HEK293 (cell line): ENCODE measurements around the gene TMEM179B.
A peak's percentile ranks its signal among the peaks of the same experiment; 100 is the strongest.

Experiments used
- GLI4 ChIP-seq: fragments of 450-650 bp; formaldehyde crosslinking; IDR thresholded peaks from 2 replicates; pipeline ENCODE4 v1.5.1; 2016; ENCODE audit warnings: missing biosample characterization, missing genetic modification characterization
- HOXA7 ChIP-seq: sonication (generic); formaldehyde crosslinking; IDR thresholded peaks from 2 replicates; pipeline ENCODE4 v1.8.1; 2022; ENCODE audit warnings: missing genetic modification reagents, borderline replicate concordance
- PBX3 ChIP-seq: sonication (generic); formaldehyde crosslinking; IDR thresholded peaks from 2 replicates; pipeline ENCODE4 v1.8.1; 2022; ENCODE audit warnings: mild to moderate bottlenecking, moderate library complexity, missing genetic modification reagents
- SP3 ChIP-seq: fragments of 450-650 bp; formaldehyde crosslinking; IDR thresholded peaks from 2 replicates; pipeline ENCODE4 v1.5.1; 2016; ENCODE audit warnings: missing biosample characterization, missing genetic modification characterization
- YY2 ChIP-seq: fragments of 450-650 bp; formaldehyde crosslinking; IDR thresholded peaks from 2 replicates; pipeline ENCODE4 v1.5.1; 2016; ENCODE audit warnings: missing biosample characterization, missing genetic modification characterization
- ZBTB17 ChIP-seq: fragments of 450-650 bp; formaldehyde crosslinking; IDR thresholded peaks from 2 replicates; pipeline ENCODE4 v1.5.1; 2016; ENCODE audit warnings: missing biosample characterization, missing genetic modification characterization
- ZBTB48 ChIP-seq: fragments of 450-650 bp; formaldehyde crosslinking; IDR thresholded peaks from 2 replicates; pipeline ENCODE4 v1.5.1; 2016; ENCODE audit warnings: missing biosample characterization, missing genetic modification characterization
- ZEB2 ChIP-seq: fragments of 450-650 bp; formaldehyde crosslinking; IDR thresholded peaks from 2 replicates; pipeline ENCODE4 v1.5.1; 2016; ENCODE audit warnings: missing biosample characterization, missing genetic modification characterization
- ZFP69B ChIP-seq: fragments of 450-650 bp; formaldehyde crosslinking; IDR thresholded peaks from 2 replicates; pipeline ENCODE4 v1.5.1; 2016; ENCODE audit warnings: missing biosample characterization, missing genetic modification characterization
- ZNF148 ChIP-seq: fragments of 450-650 bp; formaldehyde crosslinking; IDR thresholded peaks from 2 replicates; pipeline ENCODE4 v1.5.0; 2017; ENCODE audit warnings: missing biosample characterization, missing genetic modification characterization, borderline replicate concordance
- ZNF248 ChIP-seq: fragments of 450-650 bp; formaldehyde crosslinking; IDR thresholded peaks from 2 replicates; pipeline ENCODE4 v1.5.1; 2017; ENCODE audit warnings: missing biosample characterization, missing genetic modification characterization
- ZNF341 ChIP-seq: fragments of 450-650 bp; formaldehyde crosslinking; IDR thresholded peaks from 2 replicates; pipeline ENCODE4; 2016; ENCODE audit warnings: low read depth, missing biosample characterization, missing genetic modification characterization
- ZNF398 ChIP-seq: fragments of 450-650 bp; formaldehyde crosslinking; IDR thresholded peaks from 2 replicates; pipeline ENCODE4 v1.5.1; 2017; ENCODE audit warnings: missing biosample characterization, missing genetic modification characterization
- ZNF48 ChIP-seq: fragments of 450-650 bp; formaldehyde crosslinking; IDR thresholded peaks from 2 replicates; pipeline ENCODE4 v1.5.1; 2016; ENCODE audit warnings: missing biosample characterization, missing genetic modification characterization
- ZNF510 ChIP-seq: fragments of 450-650 bp; formaldehyde crosslinking; IDR thresholded peaks from 2 replicates; pipeline ENCODE4 v1.5.1; 2018; ENCODE audit warnings: mild to moderate bottlenecking, missing genetic modification characterization, missing biosample characterization; ENCODE audit not compliant: insufficient replicate concordance
- ZNF521 ChIP-seq: fragments of 450-650 bp; formaldehyde crosslinking; IDR thresholded peaks from 2 replicates; pipeline ENCODE4 v1.5.1; 2017; ENCODE audit warnings: missing biosample characterization, mild to moderate bottlenecking, missing genetic modification characterization
- ZNF596 ChIP-seq: fragments of 450-650 bp; IDR thresholded peaks from 2 replicates; pipeline ENCODE4 v1.5.0; 2018; ENCODE audit warnings: missing biosample characterization, mild to moderate bottlenecking, missing genetic modification characterization, moderate library complexity
- ZNF664 ChIP-seq: fragments of 450-650 bp; formaldehyde crosslinking; IDR thresholded peaks from 2 replicates; pipeline ENCODE4 v1.5.1; 2016; ENCODE audit warnings: missing biosample characterization, missing genetic modification characterization
- ZNF747 ChIP-seq: fragments of 450-650 bp; formaldehyde crosslinking; IDR thresholded peaks from 2 replicates; pipeline ENCODE4 v1.5.1; 2016; ENCODE audit warnings: missing biosample characterization, missing genetic modification characterization
- ZNF837 ChIP-seq: fragments of 450-650 bp; formaldehyde crosslinking; IDR thresholded peaks from 2 replicates; pipeline ENCODE4 v1.5.1; 2016; ENCODE audit warnings: missing biosample characterization, missing genetic modification characterization
- ZSCAN18 ChIP-seq: fragments of 450-650 bp; formaldehyde crosslinking; IDR thresholded peaks from 2 replicates; pipeline ENCODE4 v1.5.1; 2016; ENCODE audit warnings: missing biosample characterization, missing genetic modification characterization
- TF ChIP-seq, protein P1 (sequence below): fragments of 450-650 bp; formaldehyde crosslinking; IDR thresholded peaks from 2 replicates; pipeline ENCODE4 v1.5.1; 2016; ENCODE audit warnings: missing biosample characterization, missing genetic modification characterization
- TF ChIP-seq, protein P2 (sequence below): fragments of 450-650 bp; formaldehyde crosslinking; IDR thresholded peaks from 2 replicates; pipeline ENCODE4 v1.5.1; 2016; ENCODE audit warnings: missing biosample characterization, missing genetic modification characterization
- TF ChIP-seq, protein P3 (sequence below): fragments of 450-650 bp; formaldehyde crosslinking; IDR thresholded peaks from 2 replicates; pipeline ENCODE4 v1.5.1; 2016; ENCODE audit warnings: missing biosample characterization, missing genetic modification characterization
- TF ChIP-seq, protein P4 (sequence below): fragments of 450-650 bp; IDR thresholded peaks from 2 replicates; pipeline ENCODE4 v1.5.1; 2018; ENCODE audit warnings: missing biosample characterization, missing genetic modification characterization

TMEM179B gene

DNA sequence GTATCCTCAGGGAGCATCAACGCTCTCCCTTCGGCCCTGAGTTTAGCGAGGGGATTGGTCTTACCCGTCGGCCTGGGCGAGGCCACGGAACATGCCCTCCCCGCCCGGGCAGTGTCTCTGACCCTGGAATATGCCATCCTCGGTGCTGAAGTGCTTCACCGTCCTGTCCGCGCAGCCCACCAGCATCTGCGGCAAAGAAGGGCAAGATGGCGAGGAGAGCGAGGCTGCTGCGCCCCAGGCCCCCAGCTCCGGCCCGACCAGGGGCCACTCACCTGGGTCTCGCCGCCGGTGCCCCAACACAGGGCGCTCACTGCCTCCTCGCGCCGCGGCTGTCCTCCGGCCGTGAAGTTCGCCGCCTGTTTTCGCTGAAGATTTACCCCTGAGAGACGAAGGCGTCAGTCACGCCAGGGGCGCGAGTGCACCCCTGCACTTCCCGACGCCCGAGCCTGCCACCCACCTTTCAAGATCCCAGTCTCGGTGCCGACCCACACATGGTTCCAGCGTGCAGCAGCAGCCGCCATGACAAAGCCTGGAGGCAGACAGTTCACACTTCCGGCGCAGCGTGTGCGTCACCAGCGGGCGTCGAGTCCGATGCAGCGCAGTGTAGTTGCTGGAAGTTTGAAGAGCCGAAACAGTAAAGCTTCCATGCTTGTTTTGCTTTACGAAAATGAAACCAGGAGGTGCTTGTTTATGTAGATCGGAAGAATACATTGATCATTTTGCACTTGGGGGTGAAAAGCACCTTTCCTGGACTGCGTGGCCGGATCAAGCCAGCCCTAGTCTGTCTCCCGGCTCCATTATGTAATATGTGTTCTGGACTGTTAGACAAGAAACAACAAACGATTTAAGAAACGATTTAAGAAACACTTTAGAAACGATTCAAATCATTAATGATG lies 52.1 kb downstream of the TMEM179B start, which contains the start of gene WDR74 (continued):
- TF ChIP-seq, protein P1, sequence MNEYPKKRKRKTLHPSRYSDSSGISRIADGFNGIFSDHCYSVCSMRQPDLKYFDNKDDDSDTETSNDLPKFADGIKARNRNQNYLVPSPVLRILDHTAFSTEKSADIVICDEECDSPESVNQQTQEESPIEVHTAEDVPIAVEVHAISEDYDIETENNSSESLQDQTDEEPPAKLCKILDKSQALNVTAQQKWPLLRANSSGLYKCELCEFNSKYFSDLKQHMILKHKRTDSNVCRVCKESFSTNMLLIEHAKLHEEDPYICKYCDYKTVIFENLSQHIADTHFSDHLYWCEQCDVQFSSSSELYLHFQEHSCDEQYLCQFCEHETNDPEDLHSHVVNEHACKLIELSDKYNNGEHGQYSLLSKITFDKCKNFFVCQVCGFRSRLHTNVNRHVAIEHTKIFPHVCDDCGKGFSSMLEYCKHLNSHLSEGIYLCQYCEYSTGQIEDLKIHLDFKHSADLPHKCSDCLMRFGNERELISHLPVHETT: peak; percentile 38; the same call in 1 of the 2 replicates
- TF ChIP-seq ZNF747 (tag by site-specific recombination) (no peak), ZNF510 (no peak), ZNF48 (tag by site-specific recombination) (no peak), ZNF398 (tag by site-specific recombination) (no peak), ZNF248 (tag by site-specific recombination) (no peak), HOXA7 (CRISPR knock-in tag) (no peak), ZNF596 (no peak), ZSCAN18 (no peak), ZNF341 (peak; percentile 93), ZNF148 (tag by site-specific recombination) (no peak), ZBTB17 (tag by site-specific recombination) (peak; percentile 83), PBX3 (peak; percentile 77; the same call in 1 of the 2 replicates), SP3 (tag by site-specific recombination) (peak; percentile 30), ZBTB48 (tag by site-specific recombination) (peak; percentile 50; the same call in 1 of the 2 replicates), ZNF521 (tag by site-specific recombination) (no peak), ZNF837 (tag by site-specific recombination) (no peak), ZNF664 (tag by site-specific recombination) (no peak), ZEB2 (tag by site-specific recombination) (0 out of 2 replicates have a peak, but pooled peaks have one; percentile 25), YY2 (tag by site-specific recombination) (peak; percentile 93), GLI4 (tag by site-specific recombination) (no peak), ZFP69B (tag by site-specific recombination) (0 out of 2 replicates have a peak, but pooled peaks have one; percentile 16)
- TF ChIP-seq, protein P2, sequence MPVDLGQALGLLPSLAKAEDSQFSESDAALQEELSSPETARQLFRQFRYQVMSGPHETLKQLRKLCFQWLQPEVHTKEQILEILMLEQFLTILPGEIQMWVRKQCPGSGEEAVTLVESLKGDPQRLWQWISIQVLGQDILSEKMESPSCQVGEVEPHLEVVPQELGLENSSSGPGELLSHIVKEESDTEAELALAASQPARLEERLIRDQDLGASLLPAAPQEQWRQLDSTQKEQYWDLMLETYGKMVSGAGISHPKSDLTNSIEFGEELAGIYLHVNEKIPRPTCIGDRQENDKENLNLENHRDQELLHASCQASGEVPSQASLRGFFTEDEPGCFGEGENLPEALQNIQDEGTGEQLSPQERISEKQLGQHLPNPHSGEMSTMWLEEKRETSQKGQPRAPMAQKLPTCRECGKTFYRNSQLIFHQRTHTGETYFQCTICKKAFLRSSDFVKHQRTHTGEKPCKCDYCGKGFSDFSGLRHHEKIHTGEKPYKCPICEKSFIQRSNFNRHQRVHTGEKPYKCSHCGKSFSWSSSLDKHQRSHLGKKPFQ (tag by site-specific recombination): peak; percentile 100
- TF ChIP-seq, protein P3, sequence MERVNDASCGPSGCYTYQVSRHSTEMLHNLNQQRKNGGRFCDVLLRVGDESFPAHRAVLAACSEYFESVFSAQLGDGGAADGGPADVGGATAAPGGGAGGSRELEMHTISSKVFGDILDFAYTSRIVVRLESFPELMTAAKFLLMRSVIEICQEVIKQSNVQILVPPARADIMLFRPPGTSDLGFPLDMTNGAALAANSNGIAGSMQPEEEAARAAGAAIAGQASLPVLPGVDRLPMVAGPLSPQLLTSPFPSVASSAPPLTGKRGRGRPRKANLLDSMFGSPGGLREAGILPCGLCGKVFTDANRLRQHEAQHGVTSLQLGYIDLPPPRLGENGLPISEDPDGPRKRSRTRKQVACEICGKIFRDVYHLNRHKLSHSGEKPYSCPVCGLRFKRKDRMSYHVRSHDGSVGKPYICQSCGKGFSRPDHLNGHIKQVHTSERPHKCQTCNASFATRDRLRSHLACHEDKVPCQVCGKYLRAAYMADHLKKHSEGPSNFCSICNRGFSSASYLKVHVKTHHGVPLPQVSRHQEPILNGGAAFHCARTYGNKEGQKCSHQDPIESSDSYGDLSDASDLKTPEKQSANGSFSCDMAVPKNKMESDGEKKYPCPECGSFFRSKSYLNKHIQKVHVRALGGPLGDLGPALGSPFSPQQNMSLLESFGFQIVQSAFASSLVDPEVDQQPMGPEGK (tag by site-specific recombination): no peak; the same call in 1 of the 2 replicates
- TF ChIP-seq, protein P4, sequence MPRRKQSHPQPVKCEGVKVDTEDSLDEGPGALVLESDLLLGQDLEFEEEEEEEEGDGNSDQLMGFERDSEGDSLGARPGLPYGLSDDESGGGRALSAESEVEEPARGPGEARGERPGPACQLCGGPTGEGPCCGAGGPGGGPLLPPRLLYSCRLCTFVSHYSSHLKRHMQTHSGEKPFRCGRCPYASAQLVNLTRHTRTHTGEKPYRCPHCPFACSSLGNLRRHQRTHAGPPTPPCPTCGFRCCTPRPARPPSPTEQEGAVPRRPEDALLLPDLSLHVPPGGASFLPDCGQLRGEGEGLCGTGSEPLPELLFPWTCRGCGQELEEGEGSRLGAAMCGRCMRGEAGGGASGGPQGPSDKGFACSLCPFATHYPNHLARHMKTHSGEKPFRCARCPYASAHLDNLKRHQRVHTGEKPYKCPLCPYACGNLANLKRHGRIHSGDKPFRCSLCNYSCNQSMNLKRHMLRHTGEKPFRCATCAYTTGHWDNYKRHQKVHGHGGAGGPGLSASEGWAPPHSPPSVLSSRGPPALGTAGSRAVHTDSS (tag by site-specific recombination): 0 out of 2 replicates have a peak, but pooled peaks have one; percentile 28
